Measurements from ENCODE around the gene TRABD2B. TPM values are rescaled to one million over a fixed set of nuclear protein-coding genes. Genes with fewer than 3 reads are reported as not detected.

The TRABD2B gene
- polyA plus RNA-seq, 1 of the 3 experiments (the other 2 are of a cell fraction): 0.03 TPM

DNA sequence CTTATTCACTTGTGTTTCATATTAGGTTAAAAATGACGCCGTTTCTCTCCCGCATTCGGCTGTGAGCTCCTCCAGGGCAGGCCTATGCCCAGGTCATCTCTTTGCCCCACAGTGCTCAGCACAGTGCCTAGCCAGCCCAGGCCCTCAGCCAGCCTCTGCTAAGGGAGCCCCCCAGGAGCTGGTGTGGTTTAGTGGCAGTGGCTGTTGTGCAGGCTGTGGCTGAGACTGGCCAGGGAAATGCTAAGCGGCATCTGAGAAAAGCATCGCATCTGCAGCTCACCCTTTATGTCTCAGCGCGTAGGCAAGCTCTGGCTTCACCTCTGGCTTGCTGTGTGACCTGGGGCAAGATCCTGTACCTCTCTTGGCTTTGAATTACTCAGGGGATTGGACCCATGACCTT, 275.1 kb downstream of the TRABD2B start:
- Histone ChIP-seq H3K4me1 (ENCODE audit: control insufficient read depth in 1 of 2, insufficient read depth in 2 of 2, low read depth in 1 of 2, low read length in 1 of 2) (peaks cover 0 to 9% of the 10 kb centered on the region in 2 experiments; a peak in 1 of 4 replicates), H3K36me3 (replicated peaks in 1 of 2; ENCODE audit: control insufficient read depth in 1 of 2, insufficient read depth in 2 of 2, low read length in 1 of 2) (no peaks in the 10 kb centered on the region), H3K9me2 (no peaks in the 10 kb centered on the region), H4K20me1 (ENCODE audit: insufficient read depth) (no peaks in the 10 kb centered on the region), H3K4me3 (ENCODE audit: low read depth in 2 of 2, low read length in 1 of 2) (no peak overlapping the region), H3F3A (replicated peaks; ENCODE audit: insufficient read depth) (no peaks in the 10 kb centered on the region), H3K9ac (no peak overlapping the region), H3K79me2 (ENCODE audit: insufficient read depth) (no peaks in the 10 kb centered on the region), H2AFZ (ENCODE audit: low read depth) (no peak overlapping the region), H3K27me3 (ENCODE audit: insufficient read depth) (peaks cover 56% of the 10 kb centered on the region), H3K27ac (ENCODE audit: low read depth in 2 of 2, low read length in 1 of 2) (no peak overlapping the region), H3K9me3 (no peaks in the 10 kb centered on the region), H3K4me2 (no peak overlapping the region)
- ChIA-PET CTCF (interaction anchor here (0.9 to 37.6 kb wide), 10 partner anchors 9 to 543 kb away, joined by 3 to 1422 read pairs (median 4); partner anchors contain the start of genes FOXD2 and FOXE3), POLR2A (no interaction called here)
- TF ChIP-seq CHD2 (IDR thresholded peaks at IDR 0.05; ENCODE audit: low read length, partially characterized antibody): no peak
- no peak for TF ChIP-seq SMC3 (IDR thresholded peaks at IDR 0.05; ENCODE audit: low read depth, low read length)
- TF ChIP-seq, protein P1, sequence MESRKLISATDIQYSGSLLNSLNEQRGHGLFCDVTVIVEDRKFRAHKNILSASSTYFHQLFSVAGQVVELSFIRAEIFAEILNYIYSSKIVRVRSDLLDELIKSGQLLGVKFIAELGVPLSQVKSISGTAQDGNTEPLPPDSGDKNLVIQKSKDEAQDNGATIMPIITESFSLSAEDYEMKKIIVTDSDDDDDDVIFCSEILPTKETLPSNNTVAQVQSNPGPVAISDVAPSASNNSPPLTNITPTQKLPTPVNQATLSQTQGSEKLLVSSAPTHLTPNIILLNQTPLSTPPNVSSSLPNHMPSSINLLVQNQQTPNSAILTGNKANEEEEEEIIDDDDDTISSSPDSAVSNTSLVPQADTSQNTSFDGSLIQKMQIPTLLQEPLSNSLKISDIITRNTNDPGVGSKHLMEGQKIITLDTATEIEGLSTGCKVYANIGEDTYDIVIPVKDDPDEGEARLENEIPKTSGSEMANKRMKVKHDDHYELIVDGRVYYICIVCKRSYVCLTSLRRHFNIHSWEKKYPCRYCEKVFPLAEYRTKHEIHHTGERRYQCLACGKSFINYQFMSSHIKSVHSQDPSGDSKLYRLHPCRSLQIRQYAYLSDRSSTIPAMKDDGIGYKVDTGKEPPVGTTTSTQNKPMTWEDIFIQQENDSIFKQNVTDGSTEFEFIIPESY (IDR thresholded peaks at IDR 0.05; ENCODE audit: borderline replicate concordance, low read depth): no peak
- no peak for TF ChIP-seq EZH2phosphoT487 (IDR thresholded peaks at IDR 0.05; ENCODE audit: borderline replicate concordance, low read depth)
- no peak for TF ChIP-seq RAD21 (IDR thresholded peaks at IDR 0.05; ENCODE audit: low read length)
- no peak for TF ChIP-seq RFX5 (IDR thresholded peaks at IDR 0.05; ENCODE audit: low read length)
- TF ChIP-seq FOXM1 (IDR thresholded peaks at IDR 0.05; ENCODE audit: low read depth): no peak
- no peak for TF ChIP-seq FOXJ3 (CRISPR knock-in tag; IDR thresholded peaks at IDR 0.05)
- TF ChIP-seq TAF1 (IDR thresholded peaks at IDR 0.05; ENCODE audit: borderline replicate concordance, low read depth, low read length): no peak
- TF ChIP-seq YY1 (IDR thresholded peaks at IDR 0.05; ENCODE audit: low read depth): no peak
- TF ChIP-seq, protein P2, sequence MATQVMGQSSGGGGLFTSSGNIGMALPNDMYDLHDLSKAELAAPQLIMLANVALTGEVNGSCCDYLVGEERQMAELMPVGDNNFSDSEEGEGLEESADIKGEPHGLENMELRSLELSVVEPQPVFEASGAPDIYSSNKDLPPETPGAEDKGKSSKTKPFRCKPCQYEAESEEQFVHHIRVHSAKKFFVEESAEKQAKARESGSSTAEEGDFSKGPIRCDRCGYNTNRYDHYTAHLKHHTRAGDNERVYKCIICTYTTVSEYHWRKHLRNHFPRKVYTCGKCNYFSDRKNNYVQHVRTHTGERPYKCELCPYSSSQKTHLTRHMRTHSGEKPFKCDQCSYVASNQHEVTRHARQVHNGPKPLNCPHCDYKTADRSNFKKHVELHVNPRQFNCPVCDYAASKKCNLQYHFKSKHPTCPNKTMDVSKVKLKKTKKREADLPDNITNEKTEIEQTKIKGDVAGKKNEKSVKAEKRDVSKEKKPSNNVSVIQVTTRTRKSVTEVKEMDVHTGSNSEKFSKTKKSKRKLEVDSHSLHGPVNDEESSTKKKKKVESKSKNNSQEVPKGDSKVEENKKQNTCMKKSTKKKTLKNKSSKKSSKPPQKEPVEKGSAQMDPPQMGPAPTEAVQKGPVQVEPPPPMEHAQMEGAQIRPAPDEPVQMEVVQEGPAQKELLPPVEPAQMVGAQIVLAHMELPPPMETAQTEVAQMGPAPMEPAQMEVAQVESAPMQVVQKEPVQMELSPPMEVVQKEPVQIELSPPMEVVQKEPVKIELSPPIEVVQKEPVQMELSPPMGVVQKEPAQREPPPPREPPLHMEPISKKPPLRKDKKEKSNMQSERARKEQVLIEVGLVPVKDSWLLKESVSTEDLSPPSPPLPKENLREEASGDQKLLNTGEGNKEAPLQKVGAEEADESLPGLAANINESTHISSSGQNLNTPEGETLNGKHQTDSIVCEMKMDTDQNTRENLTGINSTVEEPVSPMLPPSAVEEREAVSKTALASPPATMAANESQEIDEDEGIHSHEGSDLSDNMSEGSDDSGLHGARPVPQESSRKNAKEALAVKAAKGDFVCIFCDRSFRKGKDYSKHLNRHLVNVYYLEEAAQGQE (IDR thresholded peaks at IDR 0.05; ENCODE audit: low read depth, low read length): no peak
- TF ChIP-seq, protein P3, sequence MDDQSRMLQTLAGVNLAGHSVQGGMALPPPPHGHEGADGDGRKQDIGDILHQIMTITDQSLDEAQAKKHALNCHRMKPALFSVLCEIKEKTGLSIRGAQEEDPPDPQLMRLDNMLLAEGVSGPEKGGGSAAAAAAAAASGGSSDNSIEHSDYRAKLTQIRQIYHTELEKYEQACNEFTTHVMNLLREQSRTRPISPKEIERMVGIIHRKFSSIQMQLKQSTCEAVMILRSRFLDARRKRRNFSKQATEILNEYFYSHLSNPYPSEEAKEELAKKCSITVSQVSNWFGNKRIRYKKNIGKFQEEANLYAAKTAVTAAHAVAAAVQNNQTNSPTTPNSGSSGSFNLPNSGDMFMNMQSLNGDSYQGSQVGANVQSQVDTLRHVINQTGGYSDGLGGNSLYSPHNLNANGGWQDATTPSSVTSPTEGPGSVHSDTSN (IDR thresholded peaks at IDR 0.05): no peak
- no peak for TF ChIP-seq GABPA (IDR thresholded peaks at IDR 0.05; ENCODE audit: low read depth)
- 87% methylated on average over 8 of the region's 8 CpGs for WGBS (ENCODE audit: low lambda C conversion rate)
- no peak for DNase-seq

All from SK-N-SH (cell line).